ENCODE data around the gene ZNF274.
"Not testable (repeated sequence)": the region's sequence is repeated elsewhere in the genome, so short reads cannot be mapped to it uniquely, and the experiment has no call there.

The ZNF274 gene

GRCh38 chr19:58209577-58209976 is 26.7 kb downstream of the ZNF274 start:
- in situ Hi-C loops (cut with MboI; ENCODE audit: low sequenced_read_pairs): no loop called here

GRCh38 chr19:58212336-58213074 is 29.6 kb downstream of the ZNF274 start:
- in situ Hi-C loops (cut with MboI; ENCODE audit: low sequenced_read_pairs): no loop called here

- in situ Hi-C loops (cut with MboI; ENCODE audit: low sequenced_read_pairs): no loop called here
Measured at GRCh38 chr19:58213075-58213369, 30.2 kb downstream of the ZNF274 start.

- in situ Hi-C loops (cut with MboI; ENCODE audit: low sequenced_read_pairs): no loop called here
Measured at GRCh38 chr19:58217069-58217481, 34.2 kb downstream of the ZNF274 start.

GRCh38 chr19:58217607-58218391 is 34.9 kb downstream of the ZNF274 start:
- in situ Hi-C loops (cut with MboI; ENCODE audit: low sequenced_read_pairs): no loop called here

GRCh38 chr19:58218899-58219298 is 36.0 kb downstream of the ZNF274 start:
- in situ Hi-C loops (cut with MboI; ENCODE audit: low sequenced_read_pairs): no loop called here

- in situ Hi-C loops (cut with MboI; ENCODE audit: low sequenced_read_pairs): no loop called here
Measured at GRCh38 chr19:58227964-58228584, 45.2 kb downstream of the ZNF274 start.

GRCh38 chr19:58228585-58229254 is 45.9 kb downstream of the ZNF274 start, which contains the start of gene ZNF544:
Gene ZNF544, plus strand, starts transcription at chr19:58228914. Its CDS starts 15,110 bp downstream, at chr19:58244024.
- in situ Hi-C loops (cut with MboI; ENCODE audit: low sequenced_read_pairs): no loop called here

GRCh38 chr19:58229255-58229639 is 46.4 kb downstream of the ZNF274 start:
- in situ Hi-C loops (cut with MboI; ENCODE audit: low sequenced_read_pairs): no loop called here

GRCh38 chr19:58237324-58237723 is 54.5 kb downstream of the ZNF274 start:
- in situ Hi-C loops (cut with MboI; ENCODE audit: low sequenced_read_pairs): no loop called here

- in situ Hi-C loops (cut with MboI; ENCODE audit: low sequenced_read_pairs): no loop called here
Measured at GRCh38 chr19:58243351-58243750, 60.5 kb downstream of the ZNF274 start.

GRCh38 chr19:58248886-58249285 is 66.0 kb downstream of the ZNF274 start:
- in situ Hi-C loops (cut with MboI; ENCODE audit: low sequenced_read_pairs): no loop called here

- in situ Hi-C loops (cut with MboI; ENCODE audit: low sequenced_read_pairs): no loop called here
Measured at GRCh38 chr19:58252102-58252685, 69.3 kb downstream of the ZNF274 start.

- in situ Hi-C loops (cut with MboI; ENCODE audit: low sequenced_read_pairs): not testable (repeated sequence)
Measured at GRCh38 chr19:58258259-58258658, 75.4 kb downstream of the ZNF274 start.

GRCh38 chr19:58261600-58261967 is 78.7 kb downstream of the ZNF274 start:
- in situ Hi-C loops (cut with MboI; ENCODE audit: low sequenced_read_pairs): no loop called here

GRCh38 chr19:58261968-58262921 is 79.4 kb downstream of the ZNF274 start:
- in situ Hi-C loops (cut with MboI; ENCODE audit: low sequenced_read_pairs): no loop called here

- in situ Hi-C loops (cut with MboI; ENCODE audit: low sequenced_read_pairs): no loop called here
Measured at GRCh38 chr19:58262922-58263296, 80.0 kb downstream of the ZNF274 start.

Measured in HL-60/S4 treated with phorbol 12-myristate 13-acetate at 8.2 ng/mL for 4 days and 3 days (cell line).